HepG2 (cell line): ENCODE data around the gene ANAPC16. TPM values are rescaled to one million over a fixed set of nuclear protein-coding genes. Genes with fewer than 3 reads are reported as not detected.
A peak's percentile ranks its signal among the peaks of the same experiment; 100 is the strongest.

Experiments used
- BRCA1 ChIP-seq: sonication (generic); formaldehyde crosslinking; IDR thresholded peaks from 2 replicates; pipeline ENCODE4 v1.4.0; 2020; ENCODE audit warnings: missing genetic modification reagents
- CBX2 ChIP-seq, 2 experiments: fragments of 200-600 bp in 1 of 2; sonication (generic); formaldehyde crosslinking in 1 of 2; IDR thresholded peaks; 2 replicates each; pipeline versions ENCODE4 v1.7.0 to v1.8.1; 2018 to 2022; ENCODE audit warnings: low read depth in 2 of 2, low read length in 1 of 2, mild to moderate bottlenecking in 1 of 2, missing genetic modification reagents in 1 of 2
- DDIT3 ChIP-seq: sonication (generic); formaldehyde crosslinking; IDR thresholded peaks from 2 replicates; pipeline ENCODE4 v1.4.0; 2020; ENCODE audit warnings: mild to moderate bottlenecking, missing genetic modification reagents
- E2F5 ChIP-seq: sonication (generic); formaldehyde crosslinking; conservative IDR thresholded peaks from 2 replicates; pipeline ENCODE4 v1.4.0; 2020; ENCODE audit warnings: missing genetic modification reagents
- HMG20A ChIP-seq: IDR thresholded peaks from 2 replicates; pipeline ENCODE4 v1.6.1; 2016; ENCODE audit warnings: borderline replicate concordance
- IRF1 ChIP-seq: sonication (generic); formaldehyde crosslinking; IDR thresholded peaks from 2 replicates; pipeline ENCODE4 v1.4.0; 2020; ENCODE audit warnings: low read depth, mild to moderate bottlenecking, missing genetic modification reagents
- JUN ChIP-seq: sonication (generic); formaldehyde crosslinking; IDR thresholded peaks from 2 replicates; pipeline ENCODE4 v1.4.0; 2020; ENCODE audit warnings: mild to moderate bottlenecking, missing genetic modification reagents
- KAT7 ChIP-seq: IDR thresholded peaks from 2 replicates; pipeline ENCODE4 v1.6.1; 2018; ENCODE audit warnings: borderline replicate concordance, missing compliant biosample characterization
- POGK ChIP-seq: sonication (generic); formaldehyde crosslinking; conservative IDR thresholded peaks from 2 replicates; pipeline ENCODE4 v1.8.0; 2022; ENCODE audit warnings: mild to moderate bottlenecking, moderate library complexity, missing genetic modification reagents
- THAP7 ChIP-seq: sonication (generic); formaldehyde crosslinking; IDR thresholded peaks from 2 replicates; pipeline ENCODE4 v1.8.1; 2023; ENCODE audit warnings: mild to moderate bottlenecking, missing genetic modification reagents
- ZNF101 ChIP-seq: sonication (generic); formaldehyde crosslinking; IDR thresholded peaks from 2 replicates; pipeline ENCODE4 v1.4.0; 2020; ENCODE audit warnings: mild to moderate bottlenecking, low read depth, missing genetic modification reagents, borderline replicate concordance
- ZNF383 ChIP-seq: sonication (generic); formaldehyde crosslinking; IDR thresholded peaks from 2 replicates; pipeline ENCODE4 v1.4.0; 2020; ENCODE audit warnings: missing genetic modification reagents, mild to moderate bottlenecking, borderline replicate concordance
- ZNF510 ChIP-seq: sonication (generic); formaldehyde crosslinking; IDR thresholded peaks from 2 replicates; pipeline ENCODE4 v1.4.0; 2020; ENCODE audit warnings: low read depth, mild to moderate bottlenecking, missing genetic modification reagents
- ZNF512B ChIP-seq: sonication (generic); formaldehyde crosslinking; IDR thresholded peaks from 2 replicates; pipeline ENCODE4 v1.5.1; 2020; ENCODE audit warnings: missing genetic modification reagents, mild to moderate bottlenecking, borderline replicate concordance
- ZNF558 ChIP-seq: sonication (generic); formaldehyde crosslinking; IDR thresholded peaks from 2 replicates; pipeline ENCODE4 v1.9.0; 2022; ENCODE audit warnings: mild to moderate bottlenecking, missing genetic modification reagents, borderline replicate concordance
- ZNF660 ChIP-seq: sonication (generic); formaldehyde crosslinking; IDR thresholded peaks from 2 replicates; pipeline ENCODE4 v1.5.1; 2020; ENCODE audit warnings: mild to moderate bottlenecking, low read depth, missing genetic modification reagents, borderline replicate concordance
- ZSCAN21 ChIP-seq: sonication (generic); formaldehyde crosslinking; IDR thresholded peaks from 2 replicates; pipeline ENCODE4 v1.8.0; 2022; ENCODE audit warnings: mild to moderate bottlenecking, missing genetic modification reagents, moderate library complexity, borderline replicate concordance
- ZUFSP ChIP-seq: sonication (generic); formaldehyde crosslinking; IDR thresholded peaks from 2 replicates; pipeline ENCODE4 v1.9.0; 2021; ENCODE audit warnings: missing genetic modification reagents, mild to moderate bottlenecking, borderline replicate concordance
- polyA plus RNA-seq, 8 experiments: library from polyadenylated mRNA; depleted of rRNA in 3 of 8; stranded (reverse) in 7 of 8; unstranded in 1 of 8; fragments of >200 nt; fragmentation: Illumina TruSeq in 4 of 8; extraction: Trizol in 4 of 8; gene quantifications; 2 replicates each; pipeline versions ENCODE4 v1.2.1 to v1.2.3, GENCODE V29; 2011 to 2016; ENCODE audit warnings: low read depth in 4 of 8, missing spikeins in 1 of 8, mixed read lengths in 1 of 8; ENCODE audit not compliant: insufficient read depth in 1 of 8
- total RNA-seq, 5 experiments: library from RNA; depleted of rRNA; stranded (reverse); fragments of >200 nt; fragmentation: Illumina TruSeq; extraction: Trizol; gene quantifications; 2 replicates each; pipeline ENCODE4 v1.2.3, GENCODE V29; 2016; ENCODE audit warnings: low read depth in 1 of 5

ANAPC16 gene
- total and polyA plus RNA-seq, 2 of the 13 experiments (the other 11 are each of a cell fraction or from before 2014, with no cell fraction given) = 74.8 to 89.4 TPM

- TF ChIP-seq E2F5 (CRISPR knock-in tag) (no peak), ZNF383 (no peak; the same call in 1 of the 2 replicates), ZNF558 (no peak), CBX2 (IDR thresholded peaks at IDR 0.05; ENCODE audit: low read depth, low read length) (no peak), CBX2 (CRISPR knock-in tag; IDR thresholded peaks at IDR 0.05; ENCODE audit: low read depth) (0 out of 2 replicates have a peak, but pooled peaks have one; percentile 61), ZNF510 (CRISPR knock-in tag) (0 out of 2 replicates have a peak, but pooled peaks have one; percentile 57), IRF1 (CRISPR knock-in tag) (no peak), THAP7 (CRISPR knock-in tag) (no peak), ZSCAN21 (CRISPR knock-in tag) (no peak), ZNF101 (no peak), HMG20A (peak; percentile 44; the same call in 1 of the 2 replicates), JUN (no peak), ZUFSP (no peak), BRCA1 (CRISPR knock-in tag) (no peak), POGK (CRISPR knock-in tag) (no peak; the same call in 1 of the 2 replicates), ZNF512B (CRISPR knock-in tag) (no peak), DDIT3 (CRISPR knock-in tag) (no peak), KAT7 (CRISPR knock-in tag) (no peak), ZNF660 (no peak)
Observed at GRCh38 chr10:72248468-72249151, 32.8 kb downstream of the ANAPC16 start (continued).
